Lung microvascular endothelial cell (primary cell): ENCODE measurements around the gene TRPM4. TPM values are rescaled to one million over a fixed set of nuclear protein-coding genes. Genes with fewer than 3 reads are reported as not detected.
"Not testable (repeated sequence)": the region's sequence is repeated elsewhere in the genome, so short reads cannot be mapped to it uniquely, and the experiment has no call there.

Source experiments
- DNase-seq, 2 donors: peaks; one replicate each; pipeline versions ENCODE4 v3.0.0 to v3.0.0-alpha.2; 2010; ENCODE audit warnings: low read depth in 2 of 2
- total RNA-seq: library from RNA; depleted of rRNA; stranded (reverse); fragments of >200 nt; gene quantifications from 2 replicates; pipeline ENCODE4 v1.2.1, GENCODE V29; 2014

Gene TRPM4
- total RNA-seq, 1 donor from 2014 or later = 9.5 TPM

DNA sequence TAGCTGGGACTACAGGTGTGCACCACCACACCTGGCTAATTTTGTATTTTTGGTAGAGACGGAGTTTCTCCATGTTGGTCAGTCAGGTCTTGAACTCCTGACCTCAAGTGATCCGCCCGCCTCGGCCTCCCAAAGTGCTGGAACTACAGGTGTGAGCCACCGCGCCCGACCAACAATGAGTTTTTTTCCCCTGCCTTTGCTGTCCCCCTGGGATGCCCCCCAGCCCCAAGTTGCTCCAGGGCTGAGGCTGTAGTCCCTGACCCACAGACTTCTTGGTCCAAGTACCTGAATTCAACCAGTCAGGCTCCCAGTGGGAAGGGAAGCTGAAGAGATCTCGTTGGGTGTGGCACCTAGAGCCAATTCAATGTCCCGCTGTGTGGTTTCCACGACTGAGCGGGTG is 66.8 kb downstream of the TRPM4 start:
- DNase-seq = not testable (repeated sequence)

DNA sequence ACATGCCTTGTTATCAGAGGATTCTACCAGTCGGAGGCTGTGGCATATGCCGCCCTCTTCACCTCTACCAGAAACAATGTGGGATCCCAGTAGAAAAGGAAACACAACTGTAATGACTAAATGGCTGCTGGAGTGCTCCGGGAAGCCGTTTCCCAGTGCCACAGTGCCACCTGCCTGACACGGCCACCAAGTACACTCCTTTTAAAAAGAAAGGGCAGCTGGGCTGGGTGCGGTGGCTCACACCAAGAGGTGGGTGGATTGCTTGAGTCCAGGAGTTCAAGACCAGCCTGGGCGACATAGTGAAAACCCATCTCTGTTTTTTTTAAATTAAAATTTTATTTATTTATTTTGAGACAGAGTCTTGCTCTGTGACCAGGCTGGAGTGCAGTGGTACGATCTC is 67.3 kb downstream of the TRPM4 start:
- peak; percentile 87 to 93 for DNase-seq

DNA sequence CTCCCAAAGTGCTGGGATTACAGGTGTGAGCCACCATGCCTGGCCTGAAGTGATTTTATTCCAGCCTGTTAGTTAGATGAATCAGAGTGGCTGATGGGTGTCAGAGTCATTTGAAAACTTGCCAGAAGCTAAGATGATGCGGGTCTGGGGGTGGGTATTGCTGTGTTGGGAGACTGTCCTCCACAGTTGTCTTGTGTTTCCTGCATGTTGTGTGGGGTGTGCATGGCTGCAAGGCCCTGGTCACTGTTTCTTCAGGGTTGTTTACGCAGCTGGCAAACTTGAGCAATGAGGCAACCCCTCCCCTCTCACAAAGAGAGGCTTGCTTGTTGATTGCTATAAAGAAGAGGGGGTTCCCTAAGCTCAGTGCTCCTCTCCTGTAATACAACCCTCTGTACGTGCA is 71.8 kb downstream of the TRPM4 start:
- no peak for DNase-seq

DNA sequence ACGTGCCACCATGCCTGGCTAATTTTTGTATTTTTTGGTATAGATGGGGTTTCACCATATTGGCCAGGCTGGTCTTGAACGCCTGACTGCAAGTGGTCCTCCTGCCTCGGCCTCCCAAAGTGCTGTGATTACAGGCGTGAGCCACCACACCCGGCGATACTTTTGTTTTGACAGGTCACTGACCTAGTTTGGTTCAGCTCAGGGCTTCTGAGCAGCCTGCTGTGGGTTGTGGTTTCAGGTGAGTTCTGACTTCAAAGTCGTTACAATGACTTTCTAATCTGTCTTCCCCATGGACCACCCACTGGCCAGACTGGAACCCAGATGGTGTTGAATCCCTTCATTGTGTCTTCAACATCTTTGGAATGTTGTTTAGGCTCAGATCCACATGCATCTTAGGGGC is 73.8 kb downstream of the TRPM4 start:
- no peak for DNase-seq

DNA sequence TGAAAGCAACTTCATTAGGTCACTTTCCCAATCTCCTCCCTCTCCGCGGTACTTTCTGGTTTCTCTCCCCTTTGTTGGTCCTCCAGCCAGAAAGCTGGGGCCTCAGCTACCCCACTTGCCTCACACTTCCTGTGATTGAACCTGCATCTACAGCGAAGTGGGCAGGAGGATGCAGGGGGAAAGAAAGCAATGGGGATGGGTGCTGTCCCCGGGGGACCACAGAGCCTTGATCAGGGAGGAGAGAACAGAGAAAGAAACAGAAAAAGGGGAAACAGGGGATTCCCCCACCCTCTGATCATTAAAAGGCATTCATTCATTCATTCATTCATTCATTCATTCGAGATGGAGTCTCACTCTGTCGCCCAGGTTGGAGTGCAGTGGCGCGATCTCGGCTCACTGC is 74.2 kb downstream of the TRPM4 start:
- DNase-seq = no peak

DNA sequence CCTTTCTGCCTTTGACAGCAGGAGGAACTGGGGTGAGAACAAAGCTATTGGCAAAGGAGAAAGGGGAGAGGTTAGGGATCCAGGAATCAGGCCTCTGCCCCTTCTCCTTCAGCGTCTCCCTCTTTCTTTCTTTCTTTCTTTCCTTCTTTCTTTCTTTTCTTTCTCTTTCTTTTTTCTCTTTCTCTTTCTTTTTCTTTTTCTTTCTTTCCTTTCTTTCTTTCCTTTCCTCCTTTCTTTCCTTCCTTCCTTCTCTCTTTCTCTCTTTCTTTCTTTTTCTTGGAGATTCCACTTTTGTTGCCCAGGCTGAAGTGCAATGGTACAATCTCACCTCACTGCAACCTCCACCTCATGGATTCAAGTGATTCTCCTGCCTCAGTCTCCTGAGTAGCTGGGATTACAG is 75.6 kb downstream of the TRPM4 start:
- no peak for DNase-seq

DNA sequence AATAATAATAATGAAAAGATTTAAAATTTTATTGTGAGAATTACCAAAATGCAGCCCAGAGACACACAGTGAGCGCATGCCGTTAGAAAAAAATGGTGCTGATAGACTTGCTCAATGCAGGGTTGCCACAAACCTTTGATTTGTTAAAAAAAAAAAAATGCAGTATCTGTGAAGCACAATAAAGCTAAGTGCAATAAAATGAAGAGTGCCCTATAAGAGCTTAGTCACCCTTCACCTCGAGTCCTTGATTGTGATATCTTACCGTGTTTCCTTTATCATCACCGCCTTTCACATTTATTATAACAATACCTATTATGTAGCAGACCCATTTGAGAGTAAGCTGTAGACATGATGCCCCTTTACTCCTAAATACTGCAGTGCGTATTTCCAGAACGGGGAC is 84.2 kb downstream of the TRPM4 start:
- no peak for DNase-seq

DNA sequence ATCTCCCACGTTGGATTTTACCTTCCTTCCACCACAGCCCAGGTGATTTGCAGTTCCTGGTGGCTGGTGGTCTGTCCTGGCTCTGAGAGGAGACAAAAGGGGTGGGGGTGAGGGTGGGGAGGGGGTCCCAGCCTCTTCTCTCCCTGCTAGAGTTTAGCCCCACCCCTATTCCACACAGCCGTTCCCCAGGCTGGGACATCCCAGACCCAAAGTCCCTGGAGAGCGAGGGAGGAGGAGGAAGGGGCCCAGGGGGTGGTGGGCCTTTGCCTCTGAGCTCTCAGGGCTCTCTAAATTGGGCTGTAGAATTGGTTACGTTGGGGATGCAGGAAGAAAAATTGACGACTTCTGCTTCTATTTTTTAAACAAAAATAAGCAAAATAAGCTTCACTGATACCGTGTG is 85.5 kb downstream of the TRPM4 start:
- DNase-seq = no peak

DNA sequence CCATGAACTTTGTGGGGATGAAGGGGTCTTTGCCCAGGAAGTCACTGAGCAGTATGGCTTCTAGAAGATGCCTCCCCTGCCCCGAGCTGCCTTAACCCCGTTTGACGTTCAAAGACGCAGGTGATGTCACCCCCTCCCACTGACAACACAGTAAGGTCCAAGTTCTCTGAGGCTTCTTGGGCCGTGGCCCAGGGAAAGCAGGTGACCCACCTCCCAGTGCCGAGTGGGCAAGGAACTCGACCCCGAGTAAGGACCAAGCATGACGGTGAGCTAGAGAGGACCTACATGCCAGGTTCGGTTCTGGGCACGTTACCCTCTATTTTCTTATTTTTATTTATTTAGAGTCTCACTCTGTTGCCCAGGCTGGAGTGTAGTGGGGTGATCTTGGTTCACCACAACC is 86.1 kb downstream of the TRPM4 start:
- DNase-seq = no peak

DNA sequence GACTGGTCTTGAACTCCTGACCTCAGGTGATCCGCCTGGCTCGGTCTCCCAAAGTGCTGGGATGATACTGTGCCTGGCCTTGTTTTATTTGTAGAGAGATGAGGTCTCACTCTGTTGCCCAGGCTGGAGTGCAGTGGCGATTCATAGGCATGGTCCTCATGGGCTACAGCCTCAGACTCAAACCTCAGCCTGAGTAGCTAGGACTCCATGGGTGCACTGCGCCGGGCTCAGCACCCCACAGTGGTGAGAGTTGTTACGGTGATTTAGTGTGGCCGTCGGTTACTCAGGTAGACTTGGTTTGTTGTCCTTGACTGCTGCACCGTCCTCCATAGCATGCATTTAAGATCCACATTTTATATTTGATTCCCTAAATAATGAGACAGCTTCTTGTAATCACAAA is 86.7 kb downstream of the TRPM4 start:
- no peak for DNase-seq

DNA sequence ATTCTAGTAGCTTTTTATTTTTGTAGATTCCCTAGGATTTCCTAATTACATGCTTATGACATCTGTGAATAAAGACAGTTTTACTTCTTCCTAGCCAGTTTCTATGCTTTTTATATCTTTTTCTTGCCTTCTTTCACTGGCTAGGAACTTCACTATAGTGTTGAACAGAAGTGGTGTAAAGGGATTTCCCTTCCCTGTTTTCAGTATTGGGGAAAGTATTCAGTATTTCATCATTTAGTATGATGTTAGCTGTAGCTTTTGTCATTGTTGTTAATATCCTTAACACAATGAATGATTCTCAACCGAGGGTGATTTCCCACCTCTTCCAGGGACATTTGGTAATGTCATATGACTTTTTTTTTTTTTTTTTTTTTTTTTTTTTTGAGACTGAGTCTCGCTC is 90.1 kb downstream of the TRPM4 start:
- DNase-seq = peak in 1 of 2 donors; percentile 11

DNA sequence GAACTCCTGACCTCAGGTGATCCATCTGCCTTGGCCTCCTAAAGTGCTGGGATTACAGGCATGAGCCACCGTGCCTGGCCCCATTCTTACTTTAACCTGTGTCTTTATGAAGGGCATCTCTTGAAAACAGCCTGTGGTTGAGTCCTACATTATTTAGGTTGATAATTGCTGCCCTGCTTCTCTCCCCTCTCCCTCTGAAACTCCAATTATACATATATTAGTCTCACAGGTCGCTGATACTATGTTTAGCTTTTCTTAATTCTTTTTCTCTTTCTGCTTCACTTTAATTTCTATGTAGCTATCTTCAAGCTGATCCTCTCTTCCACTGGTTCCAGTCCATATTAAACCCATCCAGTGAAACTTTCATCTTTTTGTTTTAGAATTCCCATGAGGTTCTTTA is 92.3 kb downstream of the TRPM4 start:
- no peak for DNase-seq

DNA sequence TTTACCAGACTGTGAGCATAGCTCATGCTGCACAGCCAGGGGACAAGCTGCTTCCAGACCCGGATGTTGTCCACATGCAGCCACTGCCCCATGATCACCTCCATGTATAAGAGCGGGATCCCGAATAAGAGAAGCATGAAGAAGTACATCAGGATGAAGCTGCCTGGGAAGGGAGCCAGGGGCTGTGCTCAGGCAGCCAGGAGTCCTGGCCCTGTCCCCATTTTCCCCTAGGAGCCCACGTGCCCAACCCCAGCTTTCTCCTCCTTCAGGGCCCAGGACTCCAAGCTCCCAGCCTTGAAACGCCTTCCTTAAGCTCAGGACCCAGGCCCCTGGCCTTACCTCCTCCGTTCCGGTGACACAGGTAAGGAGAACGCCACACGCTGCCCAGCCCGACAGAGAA is 98.1 kb downstream of the TRPM4 start:
- DNase-seq = no peak

DNA sequence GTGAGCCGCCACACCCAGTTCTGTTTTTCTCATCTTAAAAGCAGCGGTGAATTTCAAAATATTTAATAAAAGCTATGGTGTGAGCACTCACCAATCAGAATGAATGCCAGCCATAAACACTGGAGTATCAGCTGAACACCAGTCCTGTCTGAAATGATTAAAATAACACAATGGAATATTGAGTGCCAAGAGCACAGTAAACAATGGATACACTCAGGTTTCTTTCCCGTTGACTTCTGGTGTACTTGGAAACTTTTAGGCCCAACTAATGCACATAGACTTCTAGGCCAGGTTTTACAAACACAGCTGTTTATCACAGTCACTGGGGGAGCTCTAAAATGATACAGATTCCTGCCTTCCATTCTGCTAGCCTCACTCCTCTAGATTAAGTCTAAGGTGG is 99.1 kb downstream of the TRPM4 start:
- peak; percentile 23 to 79 for DNase-seq

Other genes starting within 250 kb of the TRPM4 start
- gene DHDH, start 224.1 kb upstream of the TRPM4 start, total RNA-seq = under 0.01 TPM in 1 of 2 replicates, not detected in the other
- 96.8 and 101 TPM in 2 replicates for gene BAX, start 202.9 kb upstream of the TRPM4 start, total RNA-seq
- gene FTL, start 192.5 kb upstream of the TRPM4 start, total RNA-seq = 928 and 942 TPM in 2 replicates
- 11.1 and 14.8 TPM in 2 replicates for gene GYS1, start 164.5 kb upstream of the TRPM4 start, total RNA-seq
- gene RUVBL2, start 163.9 kb upstream of the TRPM4 start, total RNA-seq = 113 and 138 TPM in 2 replicates
- not detected in 2 replicates for gene LHB, start 140.7 kb upstream of the TRPM4 start, total RNA-seq
- not detected in 2 replicates for gene CGB3, start 133.5 kb upstream of the TRPM4 start, total RNA-seq
- gene CGB2, start 125.9 kb upstream of the TRPM4 start, total RNA-seq = not detected in 2 replicates
- not detected in 2 replicates for gene CGB1, start 120.9 kb upstream of the TRPM4 start, total RNA-seq
- gene CGB5, start 113.9 kb upstream of the TRPM4 start, total RNA-seq = not detected in 2 replicates
- gene CGB8, start 108.7 kb upstream of the TRPM4 start, total RNA-seq = not detected in 2 replicates
- 0.22 TPM in 1 of 2 replicates, not detected in the other for gene CGB7, start 100.0 kb upstream of the TRPM4 start, total RNA-seq
- not detected in 2 replicates for gene NTF4, start 93.0 kb upstream of the TRPM4 start, total RNA-seq
- not detected in 2 replicates for gene KCNA7, start 85.1 kb upstream of the TRPM4 start, total RNA-seq
- 132 and 137 TPM in 2 replicates for gene SNRNP70, start 72.3 kb upstream of the TRPM4 start, total RNA-seq
- 1.6 and 2.2 TPM in 2 replicates for gene LIN7B, start 43.4 kb upstream of the TRPM4 start, total RNA-seq
- gene C19orf73, start 38.6 kb upstream of the TRPM4 start, total RNA-seq = 0.22 and 0.40 TPM in 2 replicates
- gene PPFIA3, start 38.2 kb upstream of the TRPM4 start, total RNA-seq = 1.6 and 2.8 TPM in 2 replicates
- gene HRC, start 2.4 kb upstream of the TRPM4 start, total RNA-seq = not detected in 2 replicates
- 0.20 and 0.22 TPM in 2 replicates for gene SLC6A16, start 167.4 kb downstream of the TRPM4 start, total RNA-seq
- not detected in 2 replicates for gene CD37, start 177.6 kb downstream of the TRPM4 start, total RNA-seq
- 51.4 and 57.1 TPM in 2 replicates for gene TEAD2, start 204.6 kb downstream of the TRPM4 start, total RNA-seq
- 0.22 and 0.40 TPM in 2 replicates for gene DKKL1, start 206.1 kb downstream of the TRPM4 start, total RNA-seq
- gene KASH5, start 230.5 kb downstream of the TRPM4 start, total RNA-seq = not detected in 2 replicates